CD4-positive, alpha-beta T cell treated with Interleukin-2 at 100 ng/mL for 4 hours (primary cell): ENCODE data around the gene FBXL13.
"Not testable (repeated sequence)": the region's sequence is repeated elsewhere in the genome, so short reads cannot be mapped to it uniquely, and the experiment has no call there.

Experiments
- DNase-seq: peaks from one replicate; pipeline ENCODE4 v3.0.0-alpha.2; 2020; ENCODE audit warnings: low spot score

Gene FBXL13

DNA sequence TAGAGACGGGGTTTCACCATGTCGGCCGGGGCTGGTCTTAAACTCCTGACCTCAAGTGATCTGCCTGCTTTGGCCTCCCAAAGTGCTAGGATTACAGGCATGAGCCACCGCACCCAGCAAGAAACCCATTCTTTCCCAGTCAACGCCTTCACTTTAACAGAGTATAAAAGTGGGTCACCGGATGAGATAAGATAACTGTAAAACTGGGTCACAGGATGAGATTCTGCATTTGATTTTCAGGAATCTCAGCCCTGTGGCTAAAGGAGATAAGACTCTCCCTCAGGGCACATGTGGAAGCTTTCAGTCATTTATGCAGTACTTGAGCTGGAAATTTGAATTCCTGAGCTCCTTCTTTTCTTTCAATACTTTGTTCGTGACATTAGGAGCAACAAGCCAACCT lies 91.0 kb downstream of the FBXL13 start:
- no peak for DNase-seq

- DNase-seq, result no peak
These were observed 92.4 kb downstream of the FBXL13 start for GRCh38 chr7:102982235-102982634.

DNA sequence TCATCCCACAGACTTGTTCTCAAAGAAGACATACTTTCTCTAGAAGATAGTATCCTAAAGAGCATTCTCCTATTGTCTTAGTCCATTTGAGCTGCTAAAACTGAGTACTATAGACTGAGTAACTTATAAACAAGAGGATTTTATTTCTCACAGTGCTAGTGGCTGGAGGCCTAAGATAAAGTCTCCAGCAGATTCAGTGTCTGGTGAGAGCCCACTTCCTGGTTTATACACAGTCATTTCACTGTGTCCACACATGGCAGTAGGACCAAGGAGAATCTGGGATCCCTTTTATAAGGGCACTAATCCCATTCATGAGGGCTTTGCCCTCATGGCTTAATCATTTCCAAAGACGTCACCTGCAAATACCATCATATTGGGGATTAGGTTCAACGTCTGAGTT lies 93.1 kb downstream of the FBXL13 start:
- DNase-seq, result no peak

GRCh38 chr7:102979670-102980069 lies 94.9 kb downstream of the FBXL13 start:
- no peak for DNase-seq

DNA sequence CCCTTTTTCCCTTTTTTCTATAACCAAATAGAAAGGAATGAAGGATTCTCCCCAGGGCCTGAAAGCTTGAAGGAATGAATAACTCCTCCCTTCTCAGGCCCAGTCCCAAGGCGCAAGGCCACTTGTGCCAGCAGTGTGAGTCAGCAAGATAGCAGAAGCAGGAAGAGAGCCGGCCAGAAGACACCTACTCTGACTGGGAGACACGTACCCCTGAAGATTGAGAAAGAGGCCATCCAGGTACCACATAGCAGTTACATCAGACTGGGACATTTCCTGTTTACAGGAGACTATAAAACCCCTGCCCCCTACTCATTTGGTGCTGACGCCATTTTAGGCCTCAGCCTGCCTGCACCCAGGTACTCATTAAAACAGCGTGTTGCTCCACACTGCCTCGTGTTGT lies 96.3 kb downstream of the FBXL13 start:
- DNase-seq, result no peak

GRCh38 chr7:102977586-102977985 lies 97.0 kb downstream of the FBXL13 start:
- not testable (repeated sequence) for DNase-seq

DNA sequence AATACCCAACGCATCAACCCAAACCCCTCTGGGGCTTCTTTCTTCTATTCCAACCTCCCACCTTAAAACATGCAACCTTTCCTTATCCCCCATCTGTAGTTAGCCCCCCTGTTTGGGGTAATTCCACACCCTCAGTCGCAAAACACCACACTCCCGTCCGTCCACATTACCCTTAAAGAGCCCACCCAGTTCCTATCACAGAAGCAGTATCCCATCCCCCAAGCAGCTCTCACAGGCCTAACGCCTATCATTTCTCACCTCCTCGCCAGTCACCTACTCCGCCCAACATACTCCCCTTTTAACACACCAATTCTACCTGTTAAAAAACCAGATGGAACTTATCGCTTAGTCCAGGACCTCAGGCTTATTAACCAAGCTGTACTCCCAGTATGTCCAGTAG lies 98.1 kb downstream of the FBXL13 start:
- DNase-seq, result no peak

DNA sequence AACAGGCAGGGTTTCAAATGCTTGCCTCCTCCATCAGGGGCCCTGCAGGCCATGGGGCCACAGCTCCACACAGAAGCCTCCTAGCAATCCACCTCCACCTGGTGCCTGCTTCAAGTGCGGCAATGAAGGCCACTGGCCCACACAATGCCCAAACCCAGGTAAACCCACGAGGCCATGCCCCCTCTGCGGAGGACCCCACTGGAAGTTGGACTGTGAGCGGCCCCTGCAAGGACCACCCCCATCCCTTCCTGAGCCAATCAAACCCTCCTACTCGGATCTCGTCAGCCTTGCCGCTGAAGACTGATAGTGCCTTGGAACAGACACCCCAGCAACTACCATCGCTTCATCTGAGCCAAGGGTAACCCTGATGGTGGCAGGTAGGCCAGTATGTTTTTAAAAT lies 98.7 kb downstream of the FBXL13 start:
- no peak for DNase-seq

GRCh38 chr7:102974366-102975236 lies 100.0 kb downstream of the FBXL13 start:
- DNase-seq, result no peak

GRCh38 chr7:102973096-102973802 lies 101.3 kb downstream of the FBXL13 start:
- DNase-seq, result no peak

DNA sequence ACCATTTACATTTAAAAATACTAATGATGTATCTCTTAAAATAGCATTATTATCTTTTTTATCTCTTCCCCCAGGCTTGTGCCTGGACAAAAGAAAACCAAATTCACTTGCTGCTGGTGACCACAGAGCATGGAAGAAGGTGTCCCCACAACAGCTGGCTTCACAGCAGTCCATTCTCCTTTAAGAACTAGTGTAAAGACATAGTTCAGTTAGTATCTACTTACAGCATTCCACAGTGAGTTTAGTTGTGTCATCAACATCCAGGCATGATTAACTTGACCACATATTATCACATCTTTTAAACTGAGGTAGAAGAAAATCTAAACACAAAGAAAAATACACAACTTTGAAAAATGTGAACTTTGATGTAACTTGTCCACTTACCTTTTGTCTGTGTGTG lies 106.8 kb downstream of the FBXL13 start:
- no peak for DNase-seq

GRCh38 chr7:102966465-102966864 lies 108.1 kb downstream of the FBXL13 start:
- DNase-seq, result no peak

DNA sequence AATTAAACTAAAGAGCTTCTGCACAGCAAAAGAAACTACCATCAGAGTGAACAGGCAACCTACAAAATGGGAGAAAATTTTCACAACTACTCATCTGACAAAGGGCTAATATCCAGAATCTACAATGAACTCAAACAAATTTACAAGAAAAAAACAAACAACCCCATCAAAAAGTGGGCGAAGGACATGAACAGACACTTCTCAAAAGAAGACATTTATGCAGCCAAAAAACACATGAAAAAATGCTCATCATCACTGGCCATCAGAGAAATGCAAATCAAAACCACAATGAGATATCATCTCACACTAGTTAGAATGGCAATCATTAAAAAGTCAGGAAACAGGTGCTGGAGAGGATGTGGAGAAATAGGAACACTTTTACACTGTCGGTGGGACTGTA lies 112.6 kb downstream of the FBXL13 start:
- DNase-seq, result not testable (repeated sequence)

- not testable (repeated sequence) for DNase-seq
These were observed 116.6 kb downstream of the FBXL13 start for GRCh38 chr7:102958004-102958403.

- DNase-seq, result not testable (repeated sequence)
These were observed 120.2 kb downstream of the FBXL13 start for GRCh38 chr7:102954359-102954758.

DNA sequence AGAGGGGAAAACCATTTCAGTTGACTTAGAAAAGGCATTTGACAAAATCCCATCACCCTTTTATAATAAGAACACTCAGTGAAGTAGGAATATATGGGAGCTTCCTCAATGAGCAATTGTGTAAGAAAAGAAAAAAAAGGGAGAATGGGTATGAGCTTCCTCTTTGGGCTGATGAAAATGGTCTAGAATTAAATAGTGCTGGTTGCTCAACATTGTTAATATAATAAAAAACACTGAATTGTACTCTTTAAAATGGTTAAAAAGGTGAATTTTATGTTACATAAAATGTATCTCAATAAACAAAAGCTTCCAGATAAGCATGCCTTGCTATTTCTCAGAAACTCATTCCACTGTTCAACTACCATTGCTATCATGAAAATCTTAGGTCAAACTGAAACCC lies 121.2 kb downstream of the FBXL13 start:
- no peak for DNase-seq

DNA sequence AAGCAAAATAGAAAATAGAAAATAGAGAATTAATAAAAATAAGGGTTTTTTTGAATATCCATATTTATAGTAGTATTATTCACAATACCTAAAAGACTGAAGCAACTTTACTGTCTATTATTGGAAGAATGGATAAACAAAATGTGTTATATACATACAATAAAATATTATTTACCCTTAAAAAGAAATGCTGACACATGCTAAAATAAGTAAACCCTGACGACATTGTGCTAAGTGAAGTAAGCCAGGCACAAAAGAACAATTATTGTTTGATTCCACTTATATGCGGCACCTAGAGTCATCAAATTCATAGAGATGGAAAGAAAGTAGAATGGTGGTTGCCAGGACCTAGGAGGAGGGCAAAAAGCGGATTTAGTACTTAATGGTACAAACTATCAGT lies 122.8 kb downstream of the FBXL13 start:
- DNase-seq, result no peak

DNA sequence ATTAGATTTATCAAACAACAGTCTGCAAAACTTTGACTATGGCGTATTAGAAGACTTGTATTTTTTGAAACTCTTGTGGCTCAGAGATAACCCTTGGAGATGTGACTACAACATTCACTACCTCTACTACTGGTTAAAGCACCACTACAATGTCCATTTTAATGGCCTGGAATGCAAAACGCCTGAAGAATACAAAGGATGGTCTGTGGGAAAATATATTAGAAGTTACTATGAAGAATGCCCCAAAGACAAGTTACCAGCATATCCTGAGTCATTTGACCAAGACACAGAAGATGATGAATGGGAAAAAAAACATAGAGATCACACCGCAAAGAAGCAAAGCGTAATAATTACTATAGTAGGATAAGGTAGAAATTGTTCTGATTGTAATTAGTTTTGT lies 130.4 kb downstream of the FBXL13 start:
- no peak for DNase-seq

- DNase-seq, result no peak
These were observed 131.0 kb downstream of the FBXL13 start for GRCh38 chr7:102943423-102944169.

DNA sequence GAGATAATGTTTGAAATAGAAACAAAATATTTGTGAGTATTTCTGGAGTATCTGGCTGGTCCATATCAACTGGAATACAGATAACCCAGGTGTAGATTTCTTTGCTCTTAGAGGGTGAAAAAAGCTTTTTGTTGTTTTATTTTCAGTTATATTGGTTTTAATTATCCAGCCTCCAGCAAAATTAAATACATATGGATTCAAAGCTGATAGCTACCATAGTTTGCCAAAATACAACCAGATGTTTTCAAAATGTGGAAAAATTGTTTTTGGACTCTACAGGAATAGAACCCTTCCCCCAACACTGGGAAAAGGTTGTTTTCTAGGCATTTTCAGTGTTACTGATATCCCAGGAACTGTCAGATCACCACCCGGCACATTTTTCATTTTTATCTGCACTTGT lies 131.7 kb downstream of the FBXL13 start:
- no peak for DNase-seq

- DNase-seq, result no peak
These were observed 132.3 kb downstream of the FBXL13 start for GRCh38 chr7:102942181-102942866.

GRCh38 chr7:102938679-102939078 lies 135.9 kb downstream of the FBXL13 start:
- no peak for DNase-seq
